IPS-NIHi7 (cell line): ENCODE measurements around the gene MAP4K2.

ENCODE experiments used
- DNase-seq: peaks from one replicate; pipeline ENCODE4 v3.0.0; 2012; ENCODE audit warnings: mixed read lengths; ENCODE audit errors: extremely low spot score

Gene MAP4K2

GRCh38 chr11:64754124-64754918 lies 48.7 kb downstream of the MAP4K2 start:
- peak; percentile 21 for DNase-seq

- no peak for DNase-seq
Measured at GRCh38 chr11:64753380-64754123, 49.5 kb downstream of the MAP4K2 start.

GRCh38 chr11:64753019-64753379 lies 50.0 kb downstream of the MAP4K2 start:
- no peak for DNase-seq

GRCh38 chr11:64752175-64752970 lies 50.6 kb downstream of the MAP4K2 start:
- DNase-seq = no peak

GRCh38 chr11:64751580-64751979 lies 51.4 kb downstream of the MAP4K2 start:
- no peak for DNase-seq

- DNase-seq = no peak
Measured at GRCh38 chr11:64751136-64751535, 51.9 kb downstream of the MAP4K2 start.

- DNase-seq = no peak
Measured at GRCh38 chr11:64750361-64751054, 52.5 kb downstream of the MAP4K2 start.

GRCh38 chr11:64747961-64748665 lies 54.9 kb downstream of the MAP4K2 start:
- no peak for DNase-seq

- no peak for DNase-seq
Measured at GRCh38 chr11:64746486-64746885, 56.5 kb downstream of the MAP4K2 start.

GRCh38 chr11:64745521-64746328 lies 57.3 kb downstream of the MAP4K2 start:
- DNase-seq = peak; percentile 82

- DNase-seq = no peak
Measured at GRCh38 chr11:64745189-64745520, 57.9 kb downstream of the MAP4K2 start.

GRCh38 chr11:64744544-64745188 lies 58.3 kb downstream of the MAP4K2 start:
- no peak for DNase-seq

- DNase-seq = peak; percentile 71
Measured at GRCh38 chr11:64743591-64744543, 59.1 kb downstream of the MAP4K2 start, which contains the start of gene RASGRP2. RASGRP2 (minus strand) TSS chr11:64744142; CDS start chr11:64742866, 1,276 bp downstream.

- DNase-seq = peak; percentile 87
Measured at GRCh38 chr11:64742889-64743590, 60.0 kb downstream of the MAP4K2 start.

- DNase-seq = peak; percentile 44
Measured at GRCh38 chr11:64742087-64742888, 60.7 kb downstream of the MAP4K2 start.

GRCh38 chr11:64741375-64742086 lies 61.5 kb downstream of the MAP4K2 start:
- no peak for DNase-seq
